Measurements from ENCODE around the gene FAM120A. TPM values are rescaled to one million over a fixed set of nuclear protein-coding genes. Genes with fewer than 3 reads are reported as not detected.

The FAM120A gene
- total RNA-seq, 4 donors from 2014 or later = 81.7 to 125 (median 90.1) TPM

DNA sequence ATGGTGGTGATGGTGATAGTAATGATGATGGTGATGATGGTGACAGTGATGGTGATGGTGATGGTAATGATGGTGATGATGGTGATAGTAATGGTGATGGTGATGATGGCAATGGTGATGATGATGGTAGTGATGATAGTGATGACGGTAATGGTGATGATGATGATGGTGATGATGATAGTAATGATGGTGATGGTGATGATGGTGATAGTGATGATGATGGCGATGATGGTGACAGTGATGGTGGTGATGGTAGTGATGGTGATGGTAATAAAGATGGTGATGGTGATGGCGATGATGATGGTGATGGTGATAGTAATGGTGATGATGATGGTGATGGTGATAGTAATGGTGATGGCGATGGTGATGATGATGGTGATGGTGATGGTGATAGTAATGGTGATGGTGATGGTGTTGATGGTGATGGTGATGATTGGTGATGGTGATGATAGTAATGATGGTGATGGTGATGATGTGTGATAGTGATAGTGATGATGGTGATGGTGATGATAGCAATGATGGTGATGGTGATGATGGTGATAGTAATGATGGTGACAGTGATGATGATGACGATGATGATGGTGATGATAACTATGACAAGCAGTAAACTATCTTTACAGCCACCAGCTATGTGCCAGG, 163.5 kb downstream of the FAM120A start:
- H3K27ac ChIP-seq (replicated peaks in 1 of 4) = no peak overlapping the region
- H3K27me3 ChIP-seq = no peaks in the 10 kb centered on the region
- peaks cover 0 to 8% (median 5%) of the 10 kb centered on the region in 4 donors for H3K9me3 ChIP-seq
- no peak for DNase-seq (ENCODE audit: extremely low spot score)
- no peak overlapping the region for H3K4me3 ChIP-seq
- peaks cover 0 to 10% (median 0%) of the 10 kb centered on the region in 4 donors for H3K36me3 ChIP-seq
- peaks cover 37 to 60% (median 51%) of the 10 kb centered on the region in 4 donors for H3K4me1 ChIP-seq
- intact Hi-C loops (cut with DNase I) = no loop called here
- no peak for TF ChIP-seq POLR2A (IDR thresholded peaks at IDR 0.05; ENCODE audit: low read depth)
- 85% methylated on average over 5 of the region's 5 CpGs for WGBS

Small RNA genes within 50 kb of the gene (small RNA-seq; reads per million reads assigned to genes)
- gene RF00019 = 0 reads per million in 3 donors

Other genes with a start within 250 kb of the FAM120A start
- gene FAM120AOS, start 1.9 kb downstream of the FAM120A start, total RNA-seq = 10 to 100 TPM; 51.7 to 63.6 (median 55.3) TPM
- 10 to 100 TPM; 35.7 to 53.5 (median 43.2) TPM for gene PHF2, start 124.9 kb downstream of the FAM120A start, total RNA-seq

Measured in esophagus muscularis mucosa (tissue), 4 donors.